Esophagus squamous epithelium (tissue), 5 donors: ENCODE results near the gene MAP3K7CL. TPM values are rescaled to one million over a fixed set of nuclear protein-coding genes. Genes with fewer than 3 reads are reported as not detected.

ENCODE experiments used
- DNase-seq: peaks from one replicate; lab custom pipeline; 2025; lab: John Stamatoyannopoulos, UW
- H3K27ac ChIP-seq, 4 donors: fragments of 200-600 bp; sonication (generic); one replicate each; pipeline ENCODE4 v1.5.1; 2016 to 2019; ENCODE audit warnings: mild to moderate bottlenecking in 1 of 4
- H3K27me3 ChIP-seq, 4 donors: fragments of 200-600 bp; sonication (generic); 1 replicate in 3 of 4; 2 replicates in 1 of 4; pipeline versions ENCODE4 v1.5.1 to v1.6.0; 2017 to 2021; ENCODE audit warnings: antibody characterized with exemption in 1 of 4
- H3K36me3 ChIP-seq, 3 donors: fragments of 200-600 bp; sonication (generic); one replicate each; pipeline ENCODE4 v1.5.1; 2016 to 2019
- H3K4me1 ChIP-seq, 3 donors: fragments of 200-600 bp; sonication (generic); one replicate each; pipeline ENCODE4 v1.5.1; 2017 to 2019
- H3K4me3 ChIP-seq, 4 donors: fragments of 200-600 bp; sonication (generic); 1 replicate in 3 of 4; 2 replicates in 1 of 4; pipeline ENCODE4 v1.5.1; 2016 to 2019; ENCODE audit warnings: mild to moderate bottlenecking in 2 of 4, moderate library complexity in 1 of 4
- H3K9me3 ChIP-seq, 3 donors: fragments of 200-600 bp; sonication (generic); one replicate each; pipeline ENCODE4 v1.5.1; 2016 to 2019
- POLR2A ChIP-seq, 4 donors: fragments of 450-650 bp; IDR thresholded peaks; one replicate each; pipeline ENCODE4 v1.6.1; 2017; ENCODE audit warnings: antibody characterized with exemption in 4 of 4, mild to moderate bottlenecking in 4 of 4, moderate library complexity in 3 of 4
- WGBS, 2 donors: methylation state at CpG; one replicate each; pipeline ENCODE4 v1.1.5; 2018; 5-methylcytosine and 5-hydroxymethylcytosine counted together
- intact Hi-C: fragments of 100-400 bp; cut with DNase I; formaldehyde crosslinking; loops from one replicate; pipeline ENCODE4 v1.15.0; 2022
- total RNA-seq, 4 donors: library from RNA; depleted of rRNA; stranded (reverse); fragments of >200 nt; gene quantifications; one replicate each; pipeline ENCODE4 v1.1.0, GENCODE V29; 2016
- TF ChIP-seq, protein P1 (sequence below), 6 experiments: fragments of 450-650 bp in 4 of 6; fragments of 200-600 bp in 2 of 6; sonication (generic) in 2 of 6; IDR thresholded peaks; one replicate each; pipeline ENCODE4 v1.5.1; 2016 to 2019; ENCODE audit warnings: antibody characterized with exemption in 6 of 6, mild to moderate bottlenecking in 4 of 6, moderate library complexity in 4 of 6
- donor health status: DM: yes; HTN: yes; CAD: no.

MAP3K7CL gene
- total RNA-seq, 4 donors from 2014 or later, result 1.7 to 7.8 (median 6.9) TPM

DNA sequence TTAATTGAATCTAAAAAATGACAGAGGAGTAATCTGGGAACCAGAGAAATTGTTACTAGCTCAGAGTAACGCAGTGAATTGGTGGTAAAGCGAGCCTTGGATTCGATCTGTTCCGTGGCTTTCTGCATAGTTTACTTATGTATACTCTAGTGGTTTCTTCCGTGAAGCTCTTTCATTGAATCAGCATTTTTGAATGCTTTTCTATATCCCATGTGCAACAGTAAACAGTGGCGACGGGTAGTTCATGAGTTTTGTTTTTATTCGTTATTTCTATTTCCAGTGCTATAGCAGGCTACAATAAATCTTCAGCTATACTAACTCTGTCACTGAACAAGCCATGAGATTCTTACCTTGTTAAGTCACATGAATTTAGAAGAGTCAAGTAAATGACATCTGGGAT lies 14.5 kb upstream of the MAP3K7CL start:
- intact Hi-C loops, result no loop called here
- Histone ChIP-seq H3K27me3 (no peaks in the 10 kb centered on the region), H3K9me3 (no peaks in the 10 kb centered on the region), H3K36me3 (no peaks in the 10 kb centered on the region), H3K4me3 (no peak overlapping the region), H3K4me1 (no peaks in the 10 kb centered on the region), H3K27ac (no peak overlapping the region)
- no peak for TF ChIP-seq POLR2A (IDR thresholded peaks at IDR 0.05)
- TF ChIP-seq, protein P1, sequence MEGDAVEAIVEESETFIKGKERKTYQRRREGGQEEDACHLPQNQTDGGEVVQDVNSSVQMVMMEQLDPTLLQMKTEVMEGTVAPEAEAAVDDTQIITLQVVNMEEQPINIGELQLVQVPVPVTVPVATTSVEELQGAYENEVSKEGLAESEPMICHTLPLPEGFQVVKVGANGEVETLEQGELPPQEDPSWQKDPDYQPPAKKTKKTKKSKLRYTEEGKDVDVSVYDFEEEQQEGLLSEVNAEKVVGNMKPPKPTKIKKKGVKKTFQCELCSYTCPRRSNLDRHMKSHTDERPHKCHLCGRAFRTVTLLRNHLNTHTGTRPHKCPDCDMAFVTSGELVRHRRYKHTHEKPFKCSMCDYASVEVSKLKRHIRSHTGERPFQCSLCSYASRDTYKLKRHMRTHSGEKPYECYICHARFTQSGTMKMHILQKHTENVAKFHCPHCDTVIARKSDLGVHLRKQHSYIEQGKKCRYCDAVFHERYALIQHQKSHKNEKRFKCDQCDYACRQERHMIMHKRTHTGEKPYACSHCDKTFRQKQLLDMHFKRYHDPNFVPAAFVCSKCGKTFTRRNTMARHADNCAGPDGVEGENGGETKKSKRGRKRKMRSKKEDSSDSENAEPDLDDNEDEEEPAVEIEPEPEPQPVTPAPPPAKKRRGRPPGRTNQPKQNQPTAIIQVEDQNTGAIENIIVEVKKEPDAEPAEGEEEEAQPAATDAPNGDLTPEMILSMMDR (IDR thresholded peaks at IDR 0.05), result no peak
- DNase-seq, result no peak
- WGBS, 2 donors, result 78 to 85% methylated on average over 8 of the region's 8 CpGs

GRCh38 chr21:29117372-29117955 lies 13.0 kb upstream of the MAP3K7CL start:
- TF ChIP-seq, protein P1 (IDR thresholded peaks at IDR 0.05), result no peak
- no peak for TF ChIP-seq POLR2A (IDR thresholded peaks at IDR 0.05)
- H3K9me3 ChIP-seq, result no peaks in the 10 kb centered on the region
- no peak overlapping the region for H3K27ac ChIP-seq
- intact Hi-C loops, result no loop called here
- H3K36me3 ChIP-seq, result no peaks in the 10 kb centered on the region
- no peak overlapping the region for H3K4me3 ChIP-seq
- no peaks in the 10 kb centered on the region for H3K27me3 ChIP-seq
- no peak for DNase-seq
- no peaks in the 10 kb centered on the region for H3K4me1 ChIP-seq
- 54 to 78% methylated on average over 3 of the region's 3 CpGs for WGBS, 2 donors

- Histone ChIP-seq H3K36me3 (no peaks in the 10 kb centered on the region), H3K27ac (no peak overlapping the region), H3K4me3 (no peak overlapping the region), H3K4me1 (no peaks in the 10 kb centered on the region), H3K27me3 (no peaks in the 10 kb centered on the region), H3K9me3 (no peaks in the 10 kb centered on the region)
- no peak for TF ChIP-seq POLR2A (IDR thresholded peaks at IDR 0.05)
- TF ChIP-seq, protein P1 (IDR thresholded peaks at IDR 0.05), result no peak
- WGBS, 2 donors, result 67 to 83% methylated on average over 1 of the region's 1 CpG
- no peak for DNase-seq
- intact Hi-C loops, result no loop called here
Measured at GRCh38 chr21:29121759-29122158, 8.7 kb upstream of the MAP3K7CL start.

GRCh38 chr21:29124645-29125044 lies 5.8 kb upstream of the MAP3K7CL start:
- intact Hi-C loops, result no loop called here
- no peaks in the 10 kb centered on the region for H3K9me3 ChIP-seq
- TF ChIP-seq POLR2A (IDR thresholded peaks at IDR 0.05), result no peak
- TF ChIP-seq, protein P1 (IDR thresholded peaks at IDR 0.05), result no peak
- H3K4me3 ChIP-seq, result no peak overlapping the region
- DNase-seq, result no peak
- no peaks in the 10 kb centered on the region for H3K36me3 ChIP-seq
- no peak overlapping the region for H3K27ac ChIP-seq
- H3K4me1 ChIP-seq, result no peaks in the 10 kb centered on the region
- no peaks in the 10 kb centered on the region for H3K27me3 ChIP-seq

- 70 to 73% methylated on average over 1 of the region's 1 CpG for WGBS, 2 donors
- H3K4me3 ChIP-seq, result no peak overlapping the region
- no peak for TF ChIP-seq POLR2A (IDR thresholded peaks at IDR 0.05)
- TF ChIP-seq, protein P1 (IDR thresholded peaks at IDR 0.05), result no peak
- no peaks in the 10 kb centered on the region for H3K36me3 ChIP-seq
- DNase-seq, result no peak
- H3K9me3 ChIP-seq, result no peaks in the 10 kb centered on the region
- no peaks in the 10 kb centered on the region for H3K4me1 ChIP-seq
- intact Hi-C loops, result no loop called here
- H3K27me3 ChIP-seq, result no peaks in the 10 kb centered on the region
- H3K27ac ChIP-seq, result no peak overlapping the region
Measured at GRCh38 chr21:29125191-29125590, 5.3 kb upstream of the MAP3K7CL start.
